Measurements from ENCODE around the gene DEGS2. TPM values are rescaled to one million over a fixed set of nuclear protein-coding genes. Genes with fewer than 3 reads are reported as not detected.
A peak's percentile ranks its signal among the peaks of the same experiment; 100 is the strongest.

The DEGS2 gene
- total and polyA plus RNA-seq, 4 donors: 3.6 to 7.4 (median 5.7) TPM

GRCh38 chr14:100137173-100137572 is 22.3 kb downstream of the DEGS2 start:
- no peak for ATAC-seq (ENCODE audit: insufficient read depth, low FRiP score)
- no peak for TF ChIP-seq CTCF (IDR thresholded peaks at IDR 0.05; ENCODE audit: control extremely low read depth, extremely low read depth)
- H3K9ac ChIP-seq (ENCODE audit: insufficient read depth in 1 of 2, low read length in 2 of 2): no peak overlapping the region
- no peak overlapping the region for H3K4me3 ChIP-seq
- no peaks in the 10 kb centered on the region for H3K27me3 ChIP-seq (ENCODE audit: control insufficient read depth in 3 of 3, insufficient read depth in 3 of 3, low read length in 2 of 3)
- no peak for DNase-seq
- 93 to 94% methylated on average over 8 of the region's 8 CpGs for WGBS, 2 donors
- H3K9me3 ChIP-seq (ENCODE audit: control insufficient read depth in 4 of 4, insufficient read depth in 3 of 4, low read length in 3 of 4): no peaks in the 10 kb centered on the region
- peaks cover 0 to 37% (median 9%) of the 10 kb centered on the region in 4 donors for H3K36me3 ChIP-seq (ENCODE audit: control insufficient read depth in 4 of 4, insufficient read depth in 4 of 4, low read length in 4 of 4)
- H3K27ac ChIP-seq (ENCODE audit: low read depth in 1 of 2, low read length in 1 of 2): no peak overlapping the region
- peaks cover 0 to 28% (median 13%) of the 10 kb centered on the region in 5 donors for H3K4me1 ChIP-seq (ENCODE audit: control insufficient read depth in 5 of 5, insufficient read depth in 5 of 5, low read length in 5 of 5)

- Histone ChIP-seq H3K4me1 (ENCODE audit: control insufficient read depth in 5 of 5, insufficient read depth in 5 of 5, low read length in 5 of 5) (peaks cover 0 to 17% (median 3%) of the 10 kb centered on the region in 5 donors), H3K4me3 (no peak overlapping the region), H3K9ac (ENCODE audit: insufficient read depth in 1 of 2, low read length in 2 of 2) (no peak overlapping the region), H3K36me3 (ENCODE audit: control insufficient read depth in 4 of 4, insufficient read depth in 4 of 4, low read length in 4 of 4) (peaks cover 0 to 35% (median 9%) of the 10 kb centered on the region in 4 donors), H3K27me3 (ENCODE audit: control insufficient read depth in 3 of 3, insufficient read depth in 3 of 3, low read length in 2 of 3) (no peaks in the 10 kb centered on the region), H3K27ac (ENCODE audit: low read depth in 1 of 2, low read length in 1 of 2) (no peak overlapping the region), H3K9me3 (ENCODE audit: control insufficient read depth in 4 of 4, insufficient read depth in 3 of 4, low read length in 3 of 4) (peaks cover 0 to 1% (median 0%) of the 10 kb centered on the region in 4 donors)
- DNase-seq: no peak
- 91 to 96% methylated on average over 5 of the region's 5 CpGs for WGBS, 2 donors
- TF ChIP-seq CTCF (IDR thresholded peaks at IDR 0.05; ENCODE audit: control extremely low read depth, extremely low read depth): no peak
- no peak for ATAC-seq (ENCODE audit: insufficient read depth, low FRiP score)
Measured at GRCh38 chr14:100135784-100136183, 23.7 kb downstream of the DEGS2 start.

GRCh38 chr14:100135073-100135472 is 24.4 kb downstream of the DEGS2 start:
- Histone ChIP-seq H3K4me3 (no peak overlapping the region), H3K9ac (ENCODE audit: insufficient read depth in 1 of 2, low read length in 2 of 2) (no peak overlapping the region), H3K27ac (ENCODE audit: low read depth in 1 of 2, low read length in 1 of 2) (no peak overlapping the region), H3K9me3 (ENCODE audit: control insufficient read depth in 4 of 4, insufficient read depth in 3 of 4, low read length in 3 of 4) (peaks cover 0 to 2% (median 0%) of the 10 kb centered on the region in 4 donors), H3K27me3 (ENCODE audit: control insufficient read depth in 3 of 3, insufficient read depth in 3 of 3, low read length in 2 of 3) (no peaks in the 10 kb centered on the region), H3K36me3 (ENCODE audit: control insufficient read depth in 4 of 4, insufficient read depth in 4 of 4, low read length in 4 of 4) (peaks cover 0 to 41% (median 9%) of the 10 kb centered on the region in 4 donors), H3K4me1 (ENCODE audit: control insufficient read depth in 5 of 5, insufficient read depth in 5 of 5, low read length in 5 of 5) (peaks cover 0 to 17% (median 0%) of the 10 kb centered on the region in 5 donors)
- ATAC-seq (ENCODE audit: insufficient read depth, low FRiP score): no peak
- no peak for DNase-seq
- 90 to 92% methylated on average over 9 of the region's 9 CpGs for WGBS, 2 donors
- TF ChIP-seq CTCF (IDR thresholded peaks at IDR 0.05; ENCODE audit: control extremely low read depth, extremely low read depth): no peak

DNA sequence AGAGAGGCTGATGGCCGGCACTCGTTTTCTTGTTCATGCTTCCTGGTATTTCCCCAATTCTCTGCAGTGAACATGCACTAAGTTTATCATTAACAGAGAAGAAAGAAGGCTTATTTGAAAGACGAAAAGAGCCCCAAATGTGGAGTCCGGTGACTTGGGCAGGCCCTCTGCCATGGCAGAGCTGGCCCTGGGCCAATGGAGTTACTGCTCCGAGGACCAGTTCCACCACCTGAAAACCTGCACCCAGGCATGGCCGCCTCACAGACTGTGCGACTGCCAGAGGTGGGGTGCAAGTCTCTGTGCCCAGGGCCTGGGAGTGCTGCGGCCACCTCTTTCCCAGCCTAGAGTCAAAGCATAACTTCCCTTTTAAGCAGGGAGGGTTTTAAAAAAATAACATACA is 24.9 kb downstream of the DEGS2 start:
- ATAC-seq (ENCODE audit: insufficient read depth, low FRiP score) (no peak), DNase-seq (peak; percentile 49 to 74 (median 69))
- Histone ChIP-seq H3K27me3 (ENCODE audit: control insufficient read depth in 3 of 3, insufficient read depth in 3 of 3, low read length in 2 of 3) (no peaks in the 10 kb centered on the region), H3K4me1 (ENCODE audit: control insufficient read depth in 5 of 5, insufficient read depth in 5 of 5, low read length in 5 of 5) (peaks cover 0 to 14% (median 0%) of the 10 kb centered on the region in 5 donors), H3K27ac (ENCODE audit: low read depth in 1 of 2, low read length in 1 of 2) (no peak overlapping the region), H3K4me3 (no peak overlapping the region), H3K9ac (ENCODE audit: insufficient read depth in 1 of 2, low read length in 2 of 2) (no peak overlapping the region), H3K36me3 (ENCODE audit: control insufficient read depth in 4 of 4, insufficient read depth in 4 of 4, low read length in 4 of 4) (peaks cover 0 to 42% (median 12%) of the 10 kb centered on the region in 4 donors), H3K9me3 (ENCODE audit: control insufficient read depth in 4 of 4, insufficient read depth in 3 of 4, low read length in 3 of 4) (peaks cover 0 to 2% (median 0%) of the 10 kb centered on the region in 4 donors)
- TF ChIP-seq CTCF (IDR thresholded peaks at IDR 0.05; ENCODE audit: control extremely low read depth, extremely low read depth): no peak
- 79 to 93% methylated on average over 8 of the region's 8 CpGs for WGBS, 2 donors
